Ascending aorta (tissue), 2 donors: ENCODE measurements around the gene TMA7. TPM values are rescaled to one million over a fixed set of nuclear protein-coding genes. Genes with fewer than 3 reads are reported as not detected.
A peak's percentile ranks its signal among the peaks of the same experiment; 100 is the strongest.

Experiments
- DNase-seq, 2 donors: peaks; one replicate each; pipeline ENCODE4 v3.0.0-alpha.2; 2019; ENCODE audit warnings: low spot score in 2 of 2
- H3K27ac ChIP-seq, 2 donors: fragments of 200-600 bp; sonication (generic); one replicate each; pipeline ENCODE4 v1.5.1; 2016 to 2017; ENCODE audit warnings: mild to moderate bottlenecking in 1 of 2
- H3K27me3 ChIP-seq: fragments of 200-600 bp; sonication (generic); one replicate; pipeline ENCODE4 v1.5.1; 2017
- H3K36me3 ChIP-seq, 2 donors: fragments of 200-600 bp; sonication (generic); one replicate each; pipeline ENCODE4 v1.5.1; 2016
- H3K4me1 ChIP-seq, 2 donors: fragments of 200-600 bp; sonication (generic); one replicate each; pipeline ENCODE4 v1.5.1; 2016 to 2017; ENCODE audit warnings: mild to moderate bottlenecking in 1 of 2
- H3K4me3 ChIP-seq, 2 donors: fragments of 200-600 bp; sonication (generic); one replicate each; pipeline ENCODE4 v1.5.1; 2016 to 2017; ENCODE audit warnings: mild to moderate bottlenecking in 1 of 2
- H3K9me3 ChIP-seq, 2 donors: fragments of 200-600 bp; sonication (generic); one replicate each; pipeline ENCODE4 v1.5.1; 2016
- intact Hi-C: fragments of 100-400 bp; cut with DNase I; formaldehyde crosslinking; loops from one replicate; pipeline ENCODE4 v1.15.1; 2023
- total RNA-seq: library from RNA; depleted of rRNA; stranded (reverse); fragments of >200 nt; gene quantifications from one replicate; pipeline ENCODE4 v1.1.0, GENCODE V29; 2016
- TF ChIP-seq, protein P1 (sequence below), 3 experiments: fragments of 200-600 bp in 2 of 3; fragments of 450-650 bp in 1 of 3; sonication (generic) in 2 of 3; IDR thresholded peaks; one replicate each; pipeline ENCODE4 v1.5.1; 2016 to 2019; ENCODE audit warnings: antibody characterized with exemption in 3 of 3, mild to moderate bottlenecking in 1 of 3, moderate library complexity in 1 of 3

Gene TMA7
- total RNA-seq, 1 donor from 2014 or later, result 142 TPM

DNA sequence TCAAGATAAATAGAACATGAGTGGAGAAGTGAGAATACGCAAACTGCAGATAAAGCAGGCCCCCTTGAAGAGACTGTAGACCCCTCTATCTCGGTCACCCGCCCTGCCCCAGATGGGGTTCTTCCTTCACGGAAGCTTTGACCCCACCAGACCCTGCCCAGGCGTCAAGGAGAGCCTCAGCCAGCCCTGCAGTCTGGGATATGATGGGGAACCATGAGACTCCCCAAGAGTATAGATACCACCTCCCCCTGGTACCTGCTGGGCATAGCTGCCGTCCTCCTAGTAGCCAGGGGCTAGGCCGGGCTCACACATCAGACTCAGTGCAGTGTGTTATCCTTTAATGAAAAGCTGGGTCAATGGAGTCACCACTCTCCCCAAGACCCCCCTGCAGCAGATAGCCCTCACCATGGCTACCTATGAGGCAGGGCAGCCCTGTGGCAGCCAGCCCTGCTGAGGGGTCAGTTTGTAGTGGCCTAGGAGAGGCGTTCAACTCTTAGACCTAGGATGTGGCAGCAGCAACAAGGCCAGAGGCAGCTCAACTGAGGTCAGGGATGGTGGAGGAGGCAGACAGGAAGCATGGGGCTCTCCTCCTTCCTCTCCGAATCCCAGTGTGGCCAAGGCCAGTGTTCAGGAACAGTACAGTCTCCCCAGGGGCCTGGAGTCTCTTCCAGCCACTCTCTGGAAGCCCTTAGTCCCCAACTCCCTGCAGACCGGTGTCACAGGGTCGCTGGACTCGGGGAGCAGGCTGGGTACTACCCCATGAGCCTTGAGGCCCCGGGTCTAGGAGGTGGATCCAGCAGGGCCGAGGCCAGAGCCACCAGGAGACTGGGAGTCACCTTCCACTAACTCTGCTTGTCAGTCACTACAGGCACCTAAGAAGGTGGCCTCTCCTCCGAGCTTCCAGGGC is 36.3 kb upstream of the TMA7 start:
- peak in 1 of 2 donors; percentile 61 for DNase-seq

DNA sequence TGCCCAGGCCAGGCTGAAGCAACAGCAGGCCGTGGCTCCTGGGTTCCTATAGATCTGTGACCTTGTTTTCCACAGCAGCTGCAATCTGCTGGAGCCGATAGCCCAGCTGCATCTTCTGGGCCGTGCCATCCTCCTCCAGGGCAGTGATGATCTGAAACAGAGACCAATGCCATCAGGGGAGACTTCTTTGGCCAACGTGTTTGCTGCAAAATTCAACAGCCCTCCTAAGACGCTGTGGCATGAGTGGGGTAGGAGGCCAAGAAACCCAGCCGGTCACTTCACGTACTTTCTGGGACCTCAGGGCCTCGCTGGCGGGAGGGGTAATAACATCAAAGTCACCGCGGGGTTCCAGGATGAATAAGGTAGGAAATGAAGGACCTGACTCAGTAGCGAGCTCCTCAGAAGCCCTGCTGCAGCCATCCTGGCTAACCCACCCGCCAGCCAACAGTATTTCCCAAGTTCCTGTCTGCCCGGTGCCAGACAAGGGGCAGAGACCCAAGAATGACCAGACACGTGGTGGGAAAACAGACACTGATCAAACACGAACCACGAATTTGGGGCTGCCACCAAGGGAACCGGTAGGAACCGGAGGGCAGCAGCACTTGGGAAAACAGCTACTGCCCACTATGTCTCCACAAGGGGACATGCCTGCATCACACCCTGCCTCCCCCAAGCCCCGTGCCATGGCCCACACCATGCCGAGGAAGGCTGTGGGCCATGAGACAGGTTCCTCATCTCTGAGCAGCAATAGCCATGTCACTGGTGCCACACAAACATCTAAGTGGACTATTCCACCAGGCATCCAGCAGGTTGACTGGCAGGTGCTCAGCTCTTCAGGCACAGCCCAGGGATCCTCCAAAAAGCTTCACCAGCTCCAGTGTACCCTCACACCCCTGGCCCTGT is 35.4 kb upstream of the TMA7 start:
- TF ChIP-seq, protein P1, sequence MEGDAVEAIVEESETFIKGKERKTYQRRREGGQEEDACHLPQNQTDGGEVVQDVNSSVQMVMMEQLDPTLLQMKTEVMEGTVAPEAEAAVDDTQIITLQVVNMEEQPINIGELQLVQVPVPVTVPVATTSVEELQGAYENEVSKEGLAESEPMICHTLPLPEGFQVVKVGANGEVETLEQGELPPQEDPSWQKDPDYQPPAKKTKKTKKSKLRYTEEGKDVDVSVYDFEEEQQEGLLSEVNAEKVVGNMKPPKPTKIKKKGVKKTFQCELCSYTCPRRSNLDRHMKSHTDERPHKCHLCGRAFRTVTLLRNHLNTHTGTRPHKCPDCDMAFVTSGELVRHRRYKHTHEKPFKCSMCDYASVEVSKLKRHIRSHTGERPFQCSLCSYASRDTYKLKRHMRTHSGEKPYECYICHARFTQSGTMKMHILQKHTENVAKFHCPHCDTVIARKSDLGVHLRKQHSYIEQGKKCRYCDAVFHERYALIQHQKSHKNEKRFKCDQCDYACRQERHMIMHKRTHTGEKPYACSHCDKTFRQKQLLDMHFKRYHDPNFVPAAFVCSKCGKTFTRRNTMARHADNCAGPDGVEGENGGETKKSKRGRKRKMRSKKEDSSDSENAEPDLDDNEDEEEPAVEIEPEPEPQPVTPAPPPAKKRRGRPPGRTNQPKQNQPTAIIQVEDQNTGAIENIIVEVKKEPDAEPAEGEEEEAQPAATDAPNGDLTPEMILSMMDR (IDR thresholded peaks at IDR 0.05), result no peak
- Histone ChIP-seq H3K4me1 (peaks cover 29 to 34% of the 10 kb centered on the region in 2 donors), H3K4me3 (no peak overlapping the region), H3K27me3 (no peaks in the 10 kb centered on the region), H3K9me3 (no peaks in the 10 kb centered on the region), H3K27ac (peak overlapping the region; percentile 89 to 91), H3K36me3 (peaks cover 40 to 60% of the 10 kb centered on the region in 2 donors)
- peak in 1 of 2 donors; percentile 85 for DNase-seq
- intact Hi-C loops, result loop anchor here (5.0 kb wide), 1 partner anchor 98 kb away; the partner anchor contains the start of gene SHISA5

More for the DNA sequence above, 36.3 kb upstream of the TMA7 start:
- TF ChIP-seq, protein P1 (IDR thresholded peaks at IDR 0.05), result no peak
- Histone ChIP-seq H3K4me1 (peaks cover 29 to 34% of the 10 kb centered on the region in 2 donors), H3K4me3 (no peak overlapping the region), H3K36me3 (peaks cover 31 to 51% of the 10 kb centered on the region in 2 donors), H3K27ac (peak overlapping the region; percentile 89 to 91), H3K9me3 (no peaks in the 10 kb centered on the region), H3K27me3 (no peaks in the 10 kb centered on the region)
- intact Hi-C loops, result loop anchor here (5.0 kb wide), 1 partner anchor 99 kb away; the partner anchor contains the start of gene SHISA5

DNA sequence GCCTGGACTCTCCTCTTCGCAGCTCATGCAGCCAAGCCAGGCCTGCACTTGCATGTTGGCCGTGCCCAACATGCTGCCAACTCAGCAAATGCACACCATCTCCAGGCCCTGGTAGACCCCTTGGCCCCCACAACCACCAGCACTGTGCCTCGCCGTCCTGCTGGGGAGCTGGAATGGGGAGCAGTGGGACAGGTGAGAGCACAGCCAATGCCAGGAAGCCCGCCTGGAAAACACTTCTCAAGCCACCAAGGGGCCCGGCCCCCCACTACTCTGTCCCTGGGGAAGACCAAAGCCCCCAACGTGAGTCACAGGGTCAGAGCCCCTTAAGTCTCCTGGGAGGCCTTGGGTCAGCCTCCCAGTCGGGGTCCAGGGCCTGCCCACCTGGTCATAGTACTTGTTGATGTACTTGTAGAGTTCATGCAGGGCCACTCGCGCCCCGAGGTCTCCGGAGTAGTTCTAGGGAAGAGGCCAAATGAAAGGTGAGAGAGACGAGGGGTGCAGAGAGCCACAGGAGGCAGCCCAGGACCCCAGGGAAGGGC is 34.6 kb upstream of the TMA7 start:
- peaks cover 47 to 67% of the 10 kb centered on the region in 2 donors for H3K36me3 ChIP-seq
- peak in 1 of 2 donors; percentile 60 for DNase-seq
- intact Hi-C loops, result no loop called here
- H3K4me3 ChIP-seq, result no peak overlapping the region
- TF ChIP-seq, protein P1 (IDR thresholded peaks at IDR 0.05), result no peak
- H3K4me1 ChIP-seq, result peaks cover 29 to 34% of the 10 kb centered on the region in 2 donors
- no peaks in the 10 kb centered on the region for H3K27me3 ChIP-seq
- no peaks in the 10 kb centered on the region for H3K9me3 ChIP-seq
- H3K27ac ChIP-seq, result peak overlapping the region; percentile 89 to 91

DNA sequence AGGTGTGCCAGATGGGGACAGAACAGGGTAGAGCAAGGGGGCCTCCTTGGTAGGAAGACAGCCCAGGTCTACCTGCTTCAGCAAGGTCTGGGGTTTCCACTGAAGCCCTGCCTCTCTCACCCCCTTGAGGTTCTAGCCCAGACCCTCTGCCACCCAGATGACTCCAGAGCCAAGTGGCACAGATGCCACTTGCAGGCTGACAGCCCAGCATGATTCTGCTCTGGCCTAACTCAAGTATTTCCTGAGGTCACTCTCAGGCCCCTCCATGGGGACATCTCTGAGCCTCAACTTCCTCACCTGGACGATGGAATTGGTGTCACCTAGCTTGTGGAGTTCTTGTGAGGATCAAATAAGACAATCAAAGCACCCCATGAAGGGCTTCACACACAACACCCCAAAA is 34.1 kb upstream of the TMA7 start:
- Histone ChIP-seq H3K27ac (peak overlapping the region; percentile 89 to 91), H3K9me3 (no peaks in the 10 kb centered on the region), H3K27me3 (no peaks in the 10 kb centered on the region), H3K4me3 (no peak overlapping the region), H3K4me1 (peaks cover 29 to 34% of the 10 kb centered on the region in 2 donors), H3K36me3 (peaks cover 52 to 73% of the 10 kb centered on the region in 2 donors)
- TF ChIP-seq, protein P1 (IDR thresholded peaks at IDR 0.05), result no peak
- intact Hi-C loops, result no loop called here
- DNase-seq, result peak in 1 of 2 donors; percentile 51
